ENCODE measurements around the gene LAMA2.

Gene LAMA2

GRCh38 chr6:129177801-129178200, 294.9 kb downstream of the LAMA2 start:
- no peak for DNase-seq (ENCODE audit: low spot score)

GRCh38 chr6:129179283-129179682, 296.3 kb downstream of the LAMA2 start:
- no peak for DNase-seq (ENCODE audit: low spot score)

GRCh38 chr6:129181001-129181400, 298.1 kb downstream of the LAMA2 start:
- DNase-seq (ENCODE audit: low spot score), result no peak

- DNase-seq (ENCODE audit: low spot score), result no peak
These were observed 300.3 kb downstream of the LAMA2 start for GRCh38 chr6:129183187-129183591.

- DNase-seq (ENCODE audit: low spot score), result no peak
These were observed 300.9 kb downstream of the LAMA2 start for GRCh38 chr6:129183681-129184301.

GRCh38 chr6:129184324-129184723, 301.4 kb downstream of the LAMA2 start:
- DNase-seq (ENCODE audit: low spot score), result no peak

GRCh38 chr6:129184808-129185366, 301.9 kb downstream of the LAMA2 start:
- no peak for DNase-seq (ENCODE audit: low spot score)

- DNase-seq (ENCODE audit: low spot score), result peak; percentile 14
These were observed 304.1 kb downstream of the LAMA2 start for GRCh38 chr6:129186988-129187387.

GRCh38 chr6:129188306-129188705, 305.4 kb downstream of the LAMA2 start:
- no peak for DNase-seq (ENCODE audit: low spot score)

GRCh38 chr6:129188795-129189194, 305.9 kb downstream of the LAMA2 start:
- DNase-seq (ENCODE audit: low spot score), result no peak

GRCh38 chr6:129189266-129189665, 306.3 kb downstream of the LAMA2 start:
- no peak for DNase-seq (ENCODE audit: low spot score)

GRCh38 chr6:129191235-129191634, 308.3 kb downstream of the LAMA2 start:
- DNase-seq (ENCODE audit: low spot score), result no peak

- no peak for DNase-seq (ENCODE audit: low spot score)
These were observed 309.6 kb downstream of the LAMA2 start for GRCh38 chr6:129192458-129192989.

- DNase-seq (ENCODE audit: low spot score), result no peak
These were observed 311.5 kb downstream of the LAMA2 start for GRCh38 chr6:129194306-129194941.

GRCh38 chr6:129195161-129195560, 312.2 kb downstream of the LAMA2 start:
- DNase-seq (ENCODE audit: low spot score), result no peak

- DNase-seq (ENCODE audit: low spot score), result no peak
These were observed 312.7 kb downstream of the LAMA2 start for GRCh38 chr6:129195643-129196042.

- DNase-seq (ENCODE audit: low spot score), result no peak
These were observed 314.2 kb downstream of the LAMA2 start for GRCh38 chr6:129197154-129197553.

GRCh38 chr6:129200151-129200550, 317.2 kb downstream of the LAMA2 start:
- no peak for DNase-seq (ENCODE audit: low spot score)

GRCh38 chr6:129203190-129203900, 320.4 kb downstream of the LAMA2 start:
- no peak for DNase-seq (ENCODE audit: low spot score)

GRCh38 chr6:129206821-129207220, 323.9 kb downstream of the LAMA2 start:
- no peak for DNase-seq (ENCODE audit: low spot score)

- DNase-seq (ENCODE audit: low spot score), result no peak
These were observed 324.9 kb downstream of the LAMA2 start for GRCh38 chr6:129207832-129208231.

- no peak for DNase-seq (ENCODE audit: low spot score)
These were observed 325.6 kb downstream of the LAMA2 start for GRCh38 chr6:129208415-129209034.
